HCT116 (cell line): Measurements from ENCODE around the gene GPR146. TPM values are rescaled to one million over a fixed set of nuclear protein-coding genes. Genes with fewer than 3 reads are reported as not detected.

Experiments used
- ATAC-seq: fragments of 200-7000 bp; cut with Tn5 transposase; 2 replicates; pipeline ENCODE4 v1.9.1; 2020; ENCODE audit warnings: mild to moderate bottlenecking, moderate library complexity
- BruUV-seq: library from RNA; stranded (reverse); fragments of 400-500 nt; replicated peaks from 2 replicates; lab custom pipeline; 2021; lab: Mats Ljungman, UMichigan
- CTCF ChIA-PET: fragments of 300-600 bp; sonication (Branson Sonifier 250); formaldehyde crosslinking; loops from one replicate; lab custom pipeline; 2021; ENCODE audit warnings: antibody characterized with exemption; lab: Charles Lee
- POLR2A ChIA-PET: fragments of 300-600, 350-600 bp; sonication (Branson Sonifier 250); formaldehyde crosslinking; loops from one replicate; lab custom pipeline; 2021; ENCODE audit warnings: antibody characterized with exemption; lab: Charles Lee
- RAD21 ChIA-PET, 2 experiments: fragments of 300-600 bp; sonication (Branson Sonifier 250); formaldehyde crosslinking; loops; one replicate each; lab custom pipeline; 2023; ENCODE audit warnings: low total read pairs in 2 of 2; ENCODE audit not compliant: uncharacterized antibody in 2 of 2, unreplicated experiment in 2 of 2, low non-redundant PET in 1 of 2; lab: Charles Lee
- DNase-seq: peaks from one replicate; pipeline ENCODE4 v3.0.0-alpha.2; 2010; ENCODE audit warnings: low read depth, low spot score
- H2AFZ ChIP-seq: fragments of 200-600 bp; shearing (Covaris generic), sonication (generic); 2 replicates; pipeline ENCODE4 v1.6.1; 2017; ENCODE audit warnings: low read depth, mixed run types, mixed read lengths, antibody characterized with exemption, low read length; ENCODE audit not compliant: poor library complexity, severe bottlenecking
- H3K27ac ChIP-seq: 2 replicates; pipeline ENCODE4 v1.5.1; 2012; ENCODE audit warnings: low read depth, low read length
- H3K27me3 ChIP-seq: fragments of 200-600 bp; sonication (generic); 2 replicates; pipeline ENCODE4 v1.6.1; 2016; ENCODE audit warnings: mixed run types, low read length, mixed read lengths; ENCODE audit not compliant: insufficient read depth
- H3K36me3 ChIP-seq, 2 experiments: fragments of 200-500 bp in 1 of 2; fragments of 200-600 bp in 1 of 2; sonication (Bioruptor generic) in 1 of 2; sonication (generic) in 1 of 2; 2 replicates each; pipeline versions ENCODE4 v1.5.1 to v1.6.1; 2014 to 2016; ENCODE audit warnings: low read length in 2 of 2, inconsistent platforms in 1 of 2, mixed read lengths in 1 of 2, mixed run types in 1 of 2; ENCODE audit not compliant: insufficient read depth in 2 of 2, control insufficient read depth in 1 of 2
- H3K4me1 ChIP-seq, 2 experiments: fragments of 200-600 bp in 1 of 2; sonication (generic) in 1 of 2; 2 replicates each; pipeline versions ENCODE4 v1.5.1 to v1.6.1; 2012 to 2017; ENCODE audit warnings: low read length in 2 of 2, inconsistent platforms in 1 of 2, mild to moderate bottlenecking in 1 of 2, mixed read lengths in 1 of 2, mixed run types in 1 of 2, moderate library complexity in 1 of 2; ENCODE audit not compliant: insufficient read depth in 2 of 2, control insufficient read depth in 1 of 2
- H3K4me2 ChIP-seq: fragments of 200-600 bp; sonication (generic); 2 replicates; pipeline ENCODE4 v1.6.1; 2017; ENCODE audit warnings: mixed run types, low read length, mixed read lengths
- H3K4me3 ChIP-seq, 2 experiments: fragments of 200-600 bp in 1 of 2; sonication (generic) in 1 of 2; replicated peaks in 1 of 2; 2 replicates each; pipeline ENCODE4 v1.5.1; 2011 to 2016; ENCODE audit warnings: low read length in 2 of 2, control low read depth in 1 of 2, low read depth in 1 of 2, mild to moderate bottlenecking in 1 of 2, mixed read lengths in 1 of 2, mixed run types in 1 of 2
- H3K79me2 ChIP-seq: fragments of 200-600 bp; sonication (generic); 2 replicates; pipeline ENCODE4 v1.6.1; 2017; ENCODE audit warnings: mild to moderate bottlenecking, mixed run types, low read length, moderate library complexity, mixed read lengths; ENCODE audit not compliant: insufficient read depth
- H3K9ac ChIP-seq: fragments of 200-600 bp; sonication (generic); 2 replicates; pipeline ENCODE4 v1.6.1; 2016; ENCODE audit warnings: low read length, mixed read lengths
- H3K9me2 ChIP-seq: fragments of 200-600 bp; sonication (generic), shearing (Covaris generic); 2 replicates; pipeline ENCODE4 v1.6.1; 2017; ENCODE audit warnings: mixed run types, mild to moderate bottlenecking, moderate library complexity; ENCODE audit not compliant: insufficient read depth
- H3K9me3 ChIP-seq, 2 experiments: fragments of 200-500 bp in 1 of 2; fragments of 200-600 bp in 1 of 2; sonication (Bioruptor generic) in 1 of 2; sonication (generic) in 1 of 2; 2 replicates each; pipeline ENCODE4 v1.6.1; 2014 to 2017; ENCODE audit warnings: low read length in 2 of 2, mixed read lengths in 2 of 2, inconsistent platforms in 1 of 2, low read depth in 1 of 2, mild to moderate bottlenecking in 1 of 2, mixed run types in 1 of 2, moderate library complexity in 1 of 2; ENCODE audit not compliant: control insufficient read depth in 1 of 2, insufficient read depth in 1 of 2
- H4K20me1 ChIP-seq: fragments of 200-600 bp; sonication (generic), shearing (Covaris generic); 2 replicates; pipeline ENCODE4 v1.6.1; 2017; ENCODE audit warnings: mixed run types, mild to moderate bottlenecking, moderate library complexity; ENCODE audit not compliant: insufficient read depth
- CBX3 ChIP-seq: IDR thresholded peaks from 2 replicates; pipeline ENCODE4 v1.6.1; 2012; ENCODE audit warnings: low read depth
- CEBPB ChIP-seq: IDR thresholded peaks from 2 replicates; pipeline ENCODE4 v1.6.1; 2012; ENCODE audit warnings: low read depth
- EGR1 ChIP-seq: IDR thresholded peaks from 2 replicates; pipeline ENCODE4 v1.6.1; 2012; ENCODE audit warnings: low read depth
- ELF1 ChIP-seq: IDR thresholded peaks from 2 replicates; pipeline ENCODE4 v1.6.1; 2012; ENCODE audit warnings: low read depth, borderline replicate concordance
- EZH2 ChIP-seq: fragments of 200-600 bp; sonication (generic); IDR thresholded peaks from 2 replicates; pipeline ENCODE4 v1.6.1; 2017; ENCODE audit warnings: antibody characterized with exemption, mixed run types
- EZH2phosphoT487 ChIP-seq: fragments of 200-600 bp; IDR thresholded peaks from 2 replicates; pipeline ENCODE4 v1.6.1; 2018; ENCODE audit warnings: antibody characterized with exemption, borderline replicate concordance
- FOSL1 ChIP-seq: IDR thresholded peaks from 2 replicates; pipeline ENCODE4 v1.6.1; 2012; ENCODE audit warnings: low read depth
- JUND ChIP-seq: IDR thresholded peaks from 2 replicates; pipeline ENCODE4 v1.6.1; 2012
- RAD21 ChIP-seq: IDR thresholded peaks from 2 replicates; pipeline ENCODE4 v1.6.1; 2012; ENCODE audit warnings: low read depth, mild to moderate bottlenecking
- SP1 ChIP-seq: IDR thresholded peaks from 2 replicates; pipeline ENCODE4 v1.6.1; 2012; ENCODE audit warnings: low read depth
- SRF ChIP-seq: IDR thresholded peaks from 2 replicates; pipeline ENCODE4 v1.6.1; 2012; ENCODE audit warnings: low read depth
- TCF7L2 ChIP-seq: IDR thresholded peaks from 2 replicates; pipeline ENCODE4 v1.7.0; 2011; ENCODE audit warnings: borderline replicate concordance, inconsistent platforms; ENCODE audit not compliant: insufficient read depth, insufficient read length; ENCODE audit errors: extremely low read depth
- YY1 ChIP-seq: IDR thresholded peaks from 2 replicates; pipeline ENCODE4 v1.6.1; 2011; ENCODE audit warnings: low read length, low read depth, moderate library complexity, mild to moderate bottlenecking; ENCODE audit not compliant: insufficient replicate concordance; ENCODE audit errors: extremely low read depth
- ZFX ChIP-seq: fragments of 450-650 bp; IDR thresholded peaks from 2 replicates; pipeline ENCODE4 v1.6.1; 2017
- ZNF274 ChIP-seq: fragments of 200-500 bp; sonication (Bioruptor generic); IDR thresholded peaks from 2 replicates; pipeline ENCODE4 v1.6.1; 2014; ENCODE audit warnings: mild to moderate bottlenecking, low read depth, low read length, inconsistent platforms
- intact Hi-C: fragments of 100-400 bp; cut with micrococcal nuclease; formaldehyde crosslinking; loops from 2 replicates; pipeline ENCODE4 v1.10.0; 2022
- total RNA-seq: library from RNA; stranded (reverse); gene quantifications from one replicate; pipeline ENCODE4 v1.2.1, GENCODE V29; 2021; ENCODE audit not compliant: unreplicated experiment
- TF ChIP-seq, protein P1 (sequence below): IDR thresholded peaks from 2 replicates; pipeline ENCODE4 v1.6.1; 2012; ENCODE audit warnings: low read depth
- TF ChIP-seq, protein P2 (sequence below): IDR thresholded peaks from 2 replicates; pipeline ENCODE4 v1.6.1; 2011; ENCODE audit warnings: mild to moderate bottlenecking, low read length, moderate library complexity; ENCODE audit not compliant: insufficient replicate concordance; ENCODE audit errors: extremely low read depth

Gene GPR146
- total RNA-seq, 1 experiment from 2014 or later, result 2.4 TPM

DNA sequence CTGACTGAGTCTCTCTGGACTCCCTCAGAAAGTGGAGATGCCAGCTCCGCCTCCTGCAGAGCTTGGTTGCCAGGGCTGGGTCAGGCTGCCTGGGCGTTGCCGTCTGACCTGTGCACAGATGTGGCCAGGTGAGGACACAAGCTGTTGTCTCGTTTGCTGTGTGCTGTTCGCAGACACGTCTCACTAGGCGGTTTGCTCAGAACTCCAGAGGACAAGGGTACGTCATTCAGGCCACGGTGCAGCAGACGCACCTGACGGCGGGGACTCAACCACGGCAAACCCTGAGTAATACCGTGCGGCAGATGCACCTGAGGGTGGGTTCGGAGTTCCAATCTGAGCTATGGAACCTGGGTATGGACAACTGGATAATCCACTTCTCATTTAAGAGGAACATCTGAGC is 55.3 kb downstream of the GPR146 start:
- RAD21 ChIA-PET, result no interaction called here
- intact Hi-C loops, result no loop called here

DNA sequence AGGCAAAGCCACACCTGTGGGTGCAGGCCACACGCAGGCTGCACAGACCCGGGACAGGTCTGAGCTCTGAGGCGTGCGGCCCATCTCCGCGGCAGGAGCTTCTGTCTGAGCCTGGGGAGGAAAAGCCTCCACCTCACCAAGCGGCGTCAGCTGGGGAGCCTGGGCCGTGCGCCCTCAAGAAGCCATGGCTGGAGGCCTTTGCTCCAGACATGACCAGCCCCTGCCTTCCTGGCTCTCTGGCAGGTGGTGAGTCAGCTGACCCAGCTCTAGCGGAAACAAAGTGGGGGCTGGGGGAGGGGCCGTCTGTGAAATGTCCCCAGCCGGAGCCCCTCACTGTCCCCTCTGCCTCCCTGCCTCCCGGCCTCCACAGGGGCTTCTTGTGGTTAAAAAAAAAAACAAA is 56.0 kb downstream of the GPR146 start:
- no peak overlapping the region for H3K4me2 ChIP-seq
- ChIA-PET POLR2A (no interaction called here), CTCF (no interaction called here), RAD21 (no interaction called here)
- 0 out of 4 replicates have a peak, but pooled peaks cover 0 to 2% of the 10 kb centered on the region in 2 experiments for H3K36me3 ChIP-seq
- no peaks in the 10 kb centered on the region for H3K27me3 ChIP-seq
- no peak overlapping the region for H3K4me3 ChIP-seq
- H4K20me1 ChIP-seq, result no peaks in the 10 kb centered on the region
- no peak overlapping the region for H2AFZ ChIP-seq
- no peak overlapping the region for H3K9ac ChIP-seq
- intact Hi-C loops, result no loop called here
- H3K79me2 ChIP-seq, result peaks cover 43% of the 10 kb centered on the region; the same call in 1 of the 2 replicates
- H3K9me2 ChIP-seq, result no peaks in the 10 kb centered on the region
- H3K4me1 ChIP-seq, result no peaks in the 10 kb centered on the region
- BruUV-seq, result no TSS peak
- H3K9me3 ChIP-seq, result no peaks in the 10 kb centered on the region
- DNase-seq (no peak), ATAC-seq (no peak)
- H3K27ac ChIP-seq, result no peak overlapping the region
- TF ChIP-seq TCF7L2 (no peak), YY1 (no peak), JUND (no peak), ZFX (no peak), RAD21 (no peak), EZH2 (no peak)
- TF ChIP-seq, protein P1, sequence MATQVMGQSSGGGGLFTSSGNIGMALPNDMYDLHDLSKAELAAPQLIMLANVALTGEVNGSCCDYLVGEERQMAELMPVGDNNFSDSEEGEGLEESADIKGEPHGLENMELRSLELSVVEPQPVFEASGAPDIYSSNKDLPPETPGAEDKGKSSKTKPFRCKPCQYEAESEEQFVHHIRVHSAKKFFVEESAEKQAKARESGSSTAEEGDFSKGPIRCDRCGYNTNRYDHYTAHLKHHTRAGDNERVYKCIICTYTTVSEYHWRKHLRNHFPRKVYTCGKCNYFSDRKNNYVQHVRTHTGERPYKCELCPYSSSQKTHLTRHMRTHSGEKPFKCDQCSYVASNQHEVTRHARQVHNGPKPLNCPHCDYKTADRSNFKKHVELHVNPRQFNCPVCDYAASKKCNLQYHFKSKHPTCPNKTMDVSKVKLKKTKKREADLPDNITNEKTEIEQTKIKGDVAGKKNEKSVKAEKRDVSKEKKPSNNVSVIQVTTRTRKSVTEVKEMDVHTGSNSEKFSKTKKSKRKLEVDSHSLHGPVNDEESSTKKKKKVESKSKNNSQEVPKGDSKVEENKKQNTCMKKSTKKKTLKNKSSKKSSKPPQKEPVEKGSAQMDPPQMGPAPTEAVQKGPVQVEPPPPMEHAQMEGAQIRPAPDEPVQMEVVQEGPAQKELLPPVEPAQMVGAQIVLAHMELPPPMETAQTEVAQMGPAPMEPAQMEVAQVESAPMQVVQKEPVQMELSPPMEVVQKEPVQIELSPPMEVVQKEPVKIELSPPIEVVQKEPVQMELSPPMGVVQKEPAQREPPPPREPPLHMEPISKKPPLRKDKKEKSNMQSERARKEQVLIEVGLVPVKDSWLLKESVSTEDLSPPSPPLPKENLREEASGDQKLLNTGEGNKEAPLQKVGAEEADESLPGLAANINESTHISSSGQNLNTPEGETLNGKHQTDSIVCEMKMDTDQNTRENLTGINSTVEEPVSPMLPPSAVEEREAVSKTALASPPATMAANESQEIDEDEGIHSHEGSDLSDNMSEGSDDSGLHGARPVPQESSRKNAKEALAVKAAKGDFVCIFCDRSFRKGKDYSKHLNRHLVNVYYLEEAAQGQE, result no peak

More for the DNA sequence above, 55.3 kb downstream of the GPR146 start:
- Histone ChIP-seq H3K27ac (no peak overlapping the region), H3K4me3 (no peak overlapping the region), H3K9ac (no peak overlapping the region), H3K9me3 (no peaks in the 10 kb centered on the region), H3K4me1 (no peaks in the 10 kb centered on the region), H3K9me2 (no peaks in the 10 kb centered on the region), H3K36me3 (0 out of 4 replicates have a peak, but pooled peaks cover 0 to 2% of the 10 kb centered on the region in 2 experiments), H3K79me2 (peaks cover 40% of the 10 kb centered on the region; the same call in 1 of the 2 replicates), H3K4me2 (no peak overlapping the region), H4K20me1 (no peaks in the 10 kb centered on the region), H3K27me3 (no peaks in the 10 kb centered on the region), H2AFZ (no peak overlapping the region)
- POLR2A ChIA-PET, result no interaction called here
- BruUV-seq, result no TSS peak
- DNase-seq (no peak), ATAC-seq (no peak)
- CTCF ChIA-PET, result no interaction called here
- no peak for TF ChIP-seq ZNF274
- no peak for TF ChIP-seq EZH2phosphoT487
- TF ChIP-seq EGR1, result no peak
- no peak for TF ChIP-seq CBX3
- no peak for TF ChIP-seq YY1
- TF ChIP-seq, protein P2, sequence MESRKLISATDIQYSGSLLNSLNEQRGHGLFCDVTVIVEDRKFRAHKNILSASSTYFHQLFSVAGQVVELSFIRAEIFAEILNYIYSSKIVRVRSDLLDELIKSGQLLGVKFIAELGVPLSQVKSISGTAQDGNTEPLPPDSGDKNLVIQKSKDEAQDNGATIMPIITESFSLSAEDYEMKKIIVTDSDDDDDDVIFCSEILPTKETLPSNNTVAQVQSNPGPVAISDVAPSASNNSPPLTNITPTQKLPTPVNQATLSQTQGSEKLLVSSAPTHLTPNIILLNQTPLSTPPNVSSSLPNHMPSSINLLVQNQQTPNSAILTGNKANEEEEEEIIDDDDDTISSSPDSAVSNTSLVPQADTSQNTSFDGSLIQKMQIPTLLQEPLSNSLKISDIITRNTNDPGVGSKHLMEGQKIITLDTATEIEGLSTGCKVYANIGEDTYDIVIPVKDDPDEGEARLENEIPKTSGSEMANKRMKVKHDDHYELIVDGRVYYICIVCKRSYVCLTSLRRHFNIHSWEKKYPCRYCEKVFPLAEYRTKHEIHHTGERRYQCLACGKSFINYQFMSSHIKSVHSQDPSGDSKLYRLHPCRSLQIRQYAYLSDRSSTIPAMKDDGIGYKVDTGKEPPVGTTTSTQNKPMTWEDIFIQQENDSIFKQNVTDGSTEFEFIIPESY, result no peak
- TF ChIP-seq CEBPB, result no peak
- TF ChIP-seq ELF1, result no peak
- TF ChIP-seq EZH2, result no peak
- TF ChIP-seq FOSL1, result no peak
- TF ChIP-seq ZFX, result no peak
- TF ChIP-seq SP1, result no peak
- no peak for TF ChIP-seq TCF7L2
- TF ChIP-seq SRF, result no peak
